NCI-H1105 (cell line): ENCODE results near the gene PCBD1.

Experiments used
- DNase-seq: peaks from one replicate; lab custom pipeline; 2025; lab: John Stamatoyannopoulos, UW

PCBD1 gene

DNA sequence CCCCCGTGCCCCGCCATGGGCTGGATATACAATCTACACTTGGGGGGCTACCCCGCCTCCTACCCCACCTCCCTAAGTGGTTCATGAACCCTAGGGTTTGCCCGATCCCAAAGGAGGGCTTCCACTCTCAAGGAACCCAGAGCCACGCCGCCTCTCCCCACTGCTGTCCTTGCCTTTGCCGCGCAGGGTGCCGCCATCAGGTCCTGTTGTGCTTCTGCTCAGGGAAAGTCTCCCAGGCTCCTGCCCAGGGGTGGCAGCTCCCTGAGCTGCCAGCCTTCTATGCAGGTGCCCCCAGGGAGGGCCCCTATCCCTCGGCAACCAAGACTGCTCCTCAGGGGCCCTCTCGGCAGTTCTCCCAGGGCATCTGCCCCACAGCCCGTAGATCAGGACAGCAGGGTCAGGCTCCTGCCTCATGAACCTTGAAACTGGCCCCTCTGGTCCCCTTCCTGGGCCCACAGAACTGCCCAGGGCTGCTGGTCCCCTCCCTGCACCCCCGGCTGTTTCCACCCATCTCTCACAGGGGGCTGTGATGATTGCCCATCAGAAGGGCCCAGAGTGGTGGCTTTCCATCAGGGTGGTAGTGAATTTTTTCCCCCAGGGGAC is 13.0 kb upstream of the PCBD1 start:
- no peak for DNase-seq

DNA sequence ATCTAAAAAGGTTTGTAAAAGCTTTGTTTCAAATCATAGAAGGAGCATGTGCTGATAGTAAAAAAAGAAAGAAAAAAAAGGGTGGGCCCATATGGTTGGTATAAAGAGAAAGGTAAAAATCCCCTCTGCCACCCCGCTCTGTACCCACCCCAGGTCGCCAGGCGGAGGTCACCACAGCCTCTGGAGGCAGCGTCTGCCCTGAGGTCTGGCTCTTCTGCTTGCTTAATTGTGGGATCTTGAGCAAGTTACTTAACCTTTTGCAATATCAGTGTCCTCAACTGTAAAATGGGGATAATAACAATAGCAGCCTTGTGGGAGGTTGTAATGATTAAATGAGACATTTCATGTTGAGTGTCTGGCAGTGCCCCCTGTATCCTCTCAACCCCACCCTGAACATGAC is 10.7 kb upstream of the PCBD1 start:
- no peak for DNase-seq

DNA sequence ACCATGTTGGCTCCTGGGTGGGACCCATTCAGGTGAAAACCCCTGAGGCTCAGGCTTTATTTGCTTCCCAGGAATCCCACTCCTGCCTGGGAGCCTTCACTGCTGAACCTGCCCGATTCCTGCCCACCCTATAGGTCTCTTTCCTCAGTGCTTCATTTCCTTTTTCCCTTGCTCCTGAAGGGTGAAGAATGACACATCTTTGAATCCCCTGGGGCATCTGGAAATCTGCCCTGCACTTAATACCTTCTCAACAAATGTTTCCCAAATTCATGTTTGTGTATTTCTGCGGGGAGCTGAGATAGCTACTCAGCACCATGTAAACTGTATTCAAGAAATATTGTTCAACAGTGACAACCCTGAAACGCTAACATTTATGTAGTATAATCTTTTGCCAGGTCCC is 10.3 kb upstream of the PCBD1 start:
- DNase-seq, result no peak

DNA sequence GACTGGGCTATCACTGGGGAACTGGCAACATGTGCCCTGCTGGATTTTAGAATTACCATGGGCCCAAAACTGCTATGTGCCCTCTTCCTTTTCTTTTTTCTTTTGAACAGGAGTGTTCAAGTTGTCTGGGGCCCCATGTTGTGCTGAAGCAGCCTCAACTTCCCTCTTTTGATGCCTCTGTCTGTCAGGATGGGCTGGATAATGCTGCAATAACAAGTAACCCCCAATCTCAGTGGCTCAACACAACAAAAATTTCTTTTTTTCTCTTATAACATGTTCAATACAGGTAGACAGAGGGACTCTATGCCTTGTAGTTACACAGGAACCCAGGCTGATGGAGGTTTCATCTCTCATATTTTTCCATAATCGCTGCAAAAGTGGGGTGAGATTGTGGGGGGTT is 8.2 kb upstream of the PCBD1 start:
- no peak for DNase-seq

DNA sequence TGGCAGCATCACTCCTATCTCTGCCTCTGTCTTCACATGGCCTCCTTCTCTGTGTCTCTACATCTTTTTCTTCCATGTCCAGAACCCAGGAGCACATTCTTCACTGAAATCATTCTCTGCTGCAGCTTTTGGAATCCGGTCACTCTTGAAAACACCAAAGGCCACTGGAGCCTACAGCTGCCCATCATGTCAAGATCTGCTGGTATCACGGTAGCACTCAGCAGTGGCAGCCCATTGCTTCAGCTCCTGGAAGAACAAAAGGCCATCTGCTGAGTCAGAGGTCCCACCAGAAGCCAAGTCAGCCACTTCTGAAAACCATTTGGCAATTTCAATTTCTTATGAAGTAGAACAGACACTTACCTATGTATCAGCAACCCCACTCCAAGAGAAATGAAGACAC is 6.1 kb upstream of the PCBD1 start:
- no peak for DNase-seq

DNA sequence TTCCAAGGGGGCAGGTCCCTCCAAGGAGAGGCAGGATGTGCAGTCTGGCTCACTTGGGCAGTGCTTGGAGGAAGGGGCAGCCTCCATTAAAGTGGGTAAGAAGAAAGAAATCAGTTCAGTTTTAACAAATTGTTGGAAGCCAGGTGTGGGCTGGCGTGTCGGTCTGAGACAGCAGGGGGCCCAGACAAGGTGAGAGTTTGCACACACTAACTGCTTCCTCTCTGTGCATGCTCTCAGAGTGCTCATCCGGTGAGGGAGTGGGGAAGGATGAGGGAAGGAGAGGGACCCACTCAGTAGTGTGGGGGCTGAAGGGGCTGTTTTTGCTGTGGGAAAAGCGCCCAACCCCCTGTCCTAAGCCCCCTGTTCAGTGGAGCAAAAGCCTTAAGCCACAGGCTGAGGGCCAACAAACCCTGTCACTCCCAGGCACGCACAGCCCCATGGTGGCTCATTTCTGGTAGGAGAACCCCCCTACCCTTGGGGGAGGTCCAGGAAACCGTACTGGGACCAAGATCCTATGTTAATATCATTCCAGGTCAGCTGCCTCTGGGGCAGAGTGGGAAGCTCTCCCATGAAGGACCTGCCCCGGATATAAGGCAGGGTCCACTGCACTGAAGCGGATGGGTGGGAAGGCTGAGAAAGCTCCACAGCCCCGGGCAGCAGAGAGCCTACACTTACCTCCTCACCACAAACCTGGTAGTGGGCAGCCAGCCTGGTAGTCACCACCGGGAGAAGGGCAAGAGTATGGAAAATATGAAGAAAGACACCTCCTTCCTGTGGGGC is 5.1 kb upstream of the PCBD1 start:
- no peak for DNase-seq

DNA sequence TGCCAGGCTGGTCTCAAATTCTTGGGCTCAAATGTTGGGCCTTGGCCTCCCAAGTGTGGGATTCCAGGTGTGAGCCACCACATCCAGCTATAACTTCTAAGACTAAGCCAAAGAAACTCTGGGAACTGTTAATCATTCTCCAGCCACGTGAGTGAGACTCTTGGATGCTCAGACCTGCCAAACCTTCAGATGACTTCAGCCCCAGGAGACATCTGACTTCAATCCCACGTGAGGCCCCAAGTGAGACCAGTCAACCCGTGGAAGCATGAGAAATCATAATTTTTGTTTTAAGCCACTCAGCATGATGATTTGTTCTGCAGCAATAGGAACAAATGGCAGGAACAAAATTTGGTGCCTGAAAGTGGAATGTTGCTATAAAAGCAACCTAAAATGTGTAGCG is 4.3 kb upstream of the PCBD1 start:
- DNase-seq, result no peak

DNA sequence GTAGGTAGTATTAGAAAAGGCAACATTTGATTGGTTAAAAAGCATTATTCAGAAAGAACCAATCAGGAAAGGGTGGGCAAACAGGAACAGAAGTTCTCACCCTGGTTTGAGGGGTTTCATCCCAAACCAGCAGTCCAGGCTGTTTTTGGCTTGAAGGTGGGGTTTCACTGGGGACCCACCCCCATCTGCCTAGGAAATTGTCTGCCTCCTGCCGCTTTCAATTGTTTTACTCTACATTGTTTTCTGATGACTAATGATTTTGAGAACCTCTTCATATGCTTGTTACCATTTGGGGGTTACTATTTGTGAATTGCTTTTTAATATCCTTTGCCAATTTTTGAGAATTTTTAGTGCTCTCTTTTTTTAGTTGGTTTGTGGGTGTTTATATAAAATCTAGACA is 3.3 kb upstream of the PCBD1 start:
- no peak for DNase-seq

DNA sequence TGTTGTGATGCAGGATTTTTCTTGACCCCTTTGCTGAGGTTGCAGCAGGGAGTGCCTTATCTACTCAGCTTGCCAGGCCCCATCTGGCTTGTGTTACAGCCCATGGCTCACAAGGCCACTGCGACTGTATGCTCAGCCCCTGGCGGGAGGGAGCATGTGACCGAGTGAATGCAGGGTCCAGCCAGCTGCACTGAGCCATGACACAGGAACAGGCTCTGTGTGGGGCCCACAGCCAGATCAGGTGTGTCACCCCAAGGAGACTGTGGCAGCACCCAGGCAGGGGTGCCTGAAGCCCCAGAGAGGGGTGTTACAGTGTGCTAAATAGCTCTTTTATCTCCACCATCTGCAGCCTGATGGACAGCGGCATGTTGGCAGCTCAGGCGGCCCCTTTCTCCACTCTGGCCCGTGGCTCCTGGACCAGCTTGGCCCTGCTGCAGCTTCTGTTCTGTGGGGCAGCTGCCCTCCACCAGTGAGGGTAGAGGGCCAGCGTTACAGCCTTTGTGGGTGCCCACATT is 2.6 kb upstream of the PCBD1 start:
- DNase-seq, result no peak

DNA sequence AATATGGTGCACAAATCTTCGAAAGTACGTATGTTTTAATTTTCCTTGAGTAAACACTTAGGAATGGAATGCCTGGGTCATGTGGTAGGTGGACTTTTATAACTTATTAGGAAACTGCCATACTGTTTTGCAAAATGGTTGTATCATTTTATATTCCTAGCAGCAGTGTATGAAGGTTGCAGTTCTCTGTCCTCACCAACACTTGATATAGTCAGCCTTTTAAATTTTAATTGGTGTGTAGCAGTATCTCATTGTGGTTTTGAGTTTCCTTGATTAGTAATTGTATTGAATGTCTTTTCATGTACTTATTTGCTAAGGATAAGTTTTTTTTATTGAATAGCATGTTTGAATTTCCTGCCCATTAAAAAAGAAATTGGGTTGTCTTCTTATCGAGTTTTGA is 926 bp upstream of the PCBD1 start:
- DNase-seq, result no peak

DNA sequence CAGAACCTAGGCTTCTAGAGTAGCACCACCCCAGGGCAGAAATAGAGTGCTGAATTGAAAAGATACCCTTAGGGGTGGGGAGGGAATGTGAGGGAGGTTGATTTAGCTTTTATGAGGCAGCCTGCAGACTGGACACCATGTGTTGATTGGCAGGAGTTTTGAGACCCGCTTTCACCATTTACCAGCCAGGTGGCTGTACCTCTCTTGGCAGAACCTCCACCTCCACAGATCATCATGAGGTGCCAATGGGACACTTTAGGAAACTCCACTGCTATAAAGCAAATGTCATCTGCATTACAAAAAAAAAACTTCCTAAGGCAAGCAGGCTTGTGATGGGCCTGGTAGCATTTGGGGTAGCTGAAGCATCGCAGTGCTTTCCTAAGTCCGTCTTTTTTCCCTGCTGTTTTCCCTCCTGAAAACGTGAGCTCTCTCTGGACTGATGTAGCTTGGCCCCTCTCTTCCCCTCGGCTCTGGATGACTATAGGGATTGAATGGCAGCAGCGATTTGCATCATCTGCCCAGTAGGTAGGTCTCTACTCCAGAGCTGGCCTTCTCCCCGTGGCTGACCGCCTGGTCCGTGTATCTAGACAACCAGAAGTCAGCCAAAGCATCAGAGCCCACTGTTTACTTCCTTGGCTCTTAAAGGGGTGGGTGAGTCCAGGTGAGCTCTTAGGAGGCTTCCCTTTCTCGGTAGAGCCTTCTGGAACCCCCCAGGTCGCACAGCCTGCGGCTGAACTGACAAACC is 1.3 kb downstream of the PCBD1 start:
- no peak for DNase-seq

DNA sequence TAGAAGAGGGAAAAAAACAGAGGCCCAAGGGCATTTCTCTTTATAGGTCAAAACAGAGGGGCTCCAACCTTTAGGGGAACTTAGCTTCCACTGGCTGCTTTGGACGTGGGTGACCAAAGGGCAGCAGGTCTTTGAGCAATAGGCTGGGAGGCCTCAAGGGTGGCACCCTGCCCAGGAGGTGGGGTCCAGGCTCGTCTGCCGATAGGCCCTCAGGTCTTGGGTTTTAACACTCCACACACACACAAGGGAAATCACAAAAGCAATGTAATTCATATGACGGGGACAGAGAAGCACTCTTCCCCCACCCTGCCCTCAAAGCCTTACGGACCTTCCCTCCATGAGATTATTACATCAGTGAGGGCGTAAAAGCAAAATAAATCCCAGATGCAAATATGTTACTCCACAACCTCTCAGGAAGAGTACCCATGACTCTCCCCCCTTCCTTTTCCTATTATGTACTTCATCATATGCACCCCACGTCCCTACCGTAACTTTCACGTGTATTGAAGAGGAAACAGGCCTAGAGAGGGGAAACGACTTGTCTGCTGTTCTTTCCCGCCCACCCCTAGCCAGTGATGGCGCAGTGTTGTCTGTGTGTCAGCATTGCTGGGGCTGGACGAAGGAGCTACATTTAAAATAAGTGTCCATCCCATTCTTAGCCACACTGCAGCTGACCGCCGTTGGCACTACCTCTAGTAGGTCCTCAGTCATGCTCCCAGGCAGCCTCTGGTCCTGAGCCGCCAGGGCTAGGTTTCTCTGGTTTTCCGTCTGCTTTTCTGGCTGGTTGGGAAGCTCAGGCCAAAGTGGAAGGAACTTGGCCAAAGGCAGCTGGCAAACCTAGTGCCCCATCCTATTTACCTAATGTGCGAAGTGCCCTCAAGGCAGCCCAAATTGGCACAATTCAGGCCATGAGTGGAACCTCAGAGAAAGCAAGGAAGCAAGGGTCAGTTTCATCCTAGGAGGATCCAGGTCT is 2.1 kb downstream of the PCBD1 start:
- no peak for DNase-seq

DNA sequence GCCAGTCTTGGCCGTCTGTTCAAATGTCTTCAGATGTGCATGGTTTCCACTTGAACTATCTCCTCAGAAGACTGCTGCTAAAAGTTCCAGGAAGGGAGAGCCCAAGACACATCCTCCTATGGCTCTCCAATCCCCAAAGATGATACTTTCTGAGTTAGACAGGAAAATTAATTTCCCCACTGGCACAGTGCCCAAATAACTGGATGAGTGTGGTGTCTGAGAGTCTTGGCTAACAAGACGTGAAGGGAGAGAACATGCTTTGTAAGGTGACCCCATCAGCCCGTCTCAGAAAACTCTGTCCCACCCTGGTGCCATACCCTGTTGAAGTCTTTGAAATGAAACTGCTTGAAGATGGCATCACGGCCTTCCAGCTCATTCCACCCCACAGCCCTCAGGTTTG is 2.9 kb downstream of the PCBD1 start:
- DNase-seq, result no peak

DNA sequence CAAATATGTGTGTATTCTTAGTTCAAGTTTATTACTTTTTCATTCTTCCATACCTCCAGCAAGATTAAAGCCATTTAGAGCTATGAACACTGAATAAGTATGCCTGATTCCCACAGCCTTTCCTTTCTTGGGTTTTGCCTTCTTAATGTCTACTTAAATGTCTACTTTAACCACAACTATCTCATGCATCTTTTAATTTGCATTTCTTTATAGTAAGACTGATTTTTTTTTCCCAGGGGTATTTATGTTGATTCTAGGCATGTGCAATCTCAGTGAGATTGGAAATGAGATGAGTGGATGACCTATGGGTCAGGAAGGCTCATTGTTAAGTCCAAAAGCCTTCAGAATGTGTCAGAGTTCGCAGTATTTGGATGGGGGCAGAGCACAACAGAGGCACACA is 3.6 kb downstream of the PCBD1 start:
- no peak for DNase-seq

DNA sequence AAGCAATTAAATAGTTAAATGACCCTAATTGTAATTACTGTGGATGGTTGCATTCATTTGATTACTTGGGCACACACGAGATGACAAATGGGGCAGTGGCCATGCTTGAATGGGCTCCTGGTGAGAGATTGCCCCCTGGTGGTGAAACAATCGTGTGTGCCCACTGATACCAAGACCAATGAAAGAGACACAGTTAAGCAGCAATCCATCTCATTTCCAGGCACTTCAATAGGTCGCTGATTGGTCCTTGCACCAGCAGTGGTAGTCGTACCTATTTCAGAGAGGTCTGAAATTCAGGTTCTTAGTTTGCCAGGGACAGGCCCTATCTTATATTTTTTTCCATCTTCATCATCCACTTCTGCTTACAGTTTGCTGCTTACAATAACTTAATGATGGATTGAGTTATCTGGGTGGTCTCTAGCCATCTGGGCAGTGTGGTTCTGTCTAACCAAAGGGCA is 8.3 kb downstream of the PCBD1 start:
- DNase-seq, result peak; percentile 61

DNA sequence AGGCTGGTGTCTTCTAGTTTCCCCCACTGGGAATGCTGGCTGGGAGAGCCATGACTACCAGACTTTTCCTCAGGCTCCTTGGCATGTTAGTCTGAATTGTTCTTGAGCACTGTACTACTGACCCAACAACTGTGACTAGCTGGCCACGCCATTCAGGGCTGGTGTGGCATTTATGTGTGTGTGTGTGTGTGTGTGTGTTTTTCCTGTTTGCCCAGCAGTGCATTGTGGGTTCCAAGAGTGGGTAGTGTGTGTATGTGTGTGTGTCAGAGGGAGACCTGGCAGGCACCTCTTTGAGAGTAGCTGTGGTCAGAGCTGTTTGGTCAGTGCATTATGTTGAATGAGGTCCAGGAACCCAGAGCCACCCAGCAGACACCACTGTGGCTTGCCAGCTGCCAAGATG is 9.2 kb downstream of the PCBD1 start:
- DNase-seq, result no peak

DNA sequence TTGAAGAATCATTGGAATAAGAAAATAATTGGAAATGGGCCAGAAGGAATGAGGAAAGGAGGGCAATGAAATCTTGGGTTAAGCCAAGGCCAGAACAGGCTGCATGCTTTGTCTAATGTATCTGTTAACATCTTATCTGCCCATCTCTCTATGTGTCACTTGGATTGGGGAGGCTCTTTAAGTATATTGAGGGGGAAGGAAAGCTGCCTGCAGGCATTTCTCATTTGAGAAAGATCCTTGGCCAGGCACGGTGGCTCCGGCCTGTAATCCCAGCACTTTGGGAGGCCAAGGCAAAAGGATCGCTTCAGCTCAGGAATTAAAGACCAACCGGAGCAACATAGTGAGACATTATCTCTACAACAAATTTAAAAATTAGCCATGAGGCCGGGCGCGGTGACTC is 14.3 kb downstream of the PCBD1 start:
- no peak for DNase-seq

DNA sequence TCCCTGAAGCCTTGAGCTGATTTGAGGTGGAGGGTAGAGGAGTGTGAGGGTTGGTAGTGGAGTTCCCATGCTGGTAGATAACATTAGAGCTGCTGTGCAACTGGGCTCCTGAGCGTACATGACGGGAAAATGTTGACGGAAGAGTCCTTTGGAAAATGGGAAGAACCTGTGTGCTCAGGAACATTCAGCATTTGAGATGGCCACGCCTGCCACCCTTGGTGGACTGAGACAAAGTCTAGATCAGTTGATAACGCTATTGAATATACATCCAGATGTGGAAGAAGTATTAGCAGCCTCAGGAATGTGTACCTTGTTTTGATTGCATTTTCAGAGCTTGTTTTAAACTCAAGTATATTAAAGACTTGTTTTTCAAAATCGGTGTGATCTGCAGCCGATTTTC is 16.1 kb downstream of the PCBD1 start:
- no peak for DNase-seq

DNA sequence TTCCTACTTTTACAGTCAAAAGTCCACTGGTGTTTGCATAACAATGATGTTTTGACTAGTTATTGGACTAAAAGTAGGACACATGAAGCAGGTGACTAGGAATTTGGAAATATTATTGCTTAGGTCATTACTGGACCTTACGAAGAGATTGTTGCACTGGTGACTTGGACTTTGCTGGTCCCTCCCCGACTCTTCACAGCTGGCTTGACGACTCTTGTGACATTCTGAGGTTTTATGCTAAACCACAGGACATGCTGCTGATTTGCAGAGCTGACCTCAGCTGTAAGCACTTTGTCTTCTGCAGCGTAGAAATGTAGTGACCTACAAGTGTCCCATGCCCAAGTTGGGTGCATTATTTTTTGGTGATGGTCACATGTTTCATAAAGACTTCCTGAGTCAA is 21.9 kb downstream of the PCBD1 start:
- DNase-seq, result no peak

DNA sequence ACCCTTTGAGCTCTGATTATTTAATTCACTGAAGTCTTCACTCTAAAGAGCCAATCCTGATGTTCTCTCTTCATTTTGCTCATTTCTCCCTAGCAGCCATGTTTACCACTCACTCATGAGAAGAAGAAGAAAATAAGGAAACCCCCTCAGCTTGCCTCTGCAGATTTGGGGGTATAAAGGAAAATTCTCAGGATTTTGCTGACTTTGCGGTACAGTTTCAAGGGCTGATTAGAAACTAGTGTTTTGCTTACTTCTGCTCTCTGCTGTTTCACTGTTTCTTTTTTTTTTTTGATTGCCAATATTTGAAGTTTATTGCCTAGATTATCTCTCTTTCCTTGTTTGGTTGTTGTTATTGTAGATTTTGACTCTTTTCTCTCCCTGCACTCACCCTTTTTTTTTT is 23.4 kb downstream of the PCBD1 start:
- no peak for DNase-seq

DNA sequence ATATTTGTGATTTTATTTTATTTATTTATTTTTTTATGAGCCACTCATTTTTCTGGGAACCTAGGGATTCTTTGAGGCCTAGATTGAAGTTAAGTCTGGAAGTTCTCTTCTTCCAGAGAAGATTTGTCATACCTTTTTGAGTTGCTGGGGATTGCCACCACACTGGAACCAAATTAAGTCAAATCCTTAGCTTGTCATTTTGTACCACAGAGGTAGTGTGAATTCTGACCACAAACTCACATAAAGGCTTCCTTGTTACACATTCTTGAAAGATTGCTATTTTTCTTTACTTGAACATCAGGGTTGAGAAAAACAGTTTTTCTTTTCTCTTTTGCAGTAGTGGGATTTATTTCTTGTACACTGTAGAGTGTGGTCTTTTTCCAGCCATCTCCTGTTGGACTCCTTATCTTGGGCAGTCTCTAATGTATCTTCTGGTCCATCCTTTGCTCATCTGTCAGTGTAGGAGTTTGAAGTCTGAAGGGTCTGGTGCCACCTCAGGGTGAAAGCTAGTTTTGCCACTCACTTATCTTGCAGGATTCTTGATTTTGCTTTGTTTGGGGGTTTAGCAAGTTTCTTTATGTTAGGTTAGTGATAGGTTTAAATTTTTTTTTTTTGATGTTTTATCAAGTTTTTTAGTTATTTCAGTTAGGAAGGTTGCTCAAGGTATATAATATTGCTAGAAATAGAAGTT is 24.8 kb downstream of the PCBD1 start:
- DNase-seq, result no peak
